Ishikawa (cell line): Measurements from ENCODE around the gene RPS6KA4.

Experiments
- CEBPB ChIP-seq: IDR thresholded peaks from 2 replicates; pipeline ENCODE4 v1.6.1; 2012
- CREB1 ChIP-seq: IDR thresholded peaks from 2 replicates; pipeline ENCODE4 v1.6.1; 2012; ENCODE audit warnings: low read depth
- EGR1 ChIP-seq: IDR thresholded peaks from 2 replicates; pipeline ENCODE4 v1.6.1; 2012
- EP300 ChIP-seq: IDR thresholded peaks from 2 replicates; pipeline ENCODE4 v1.6.1; 2012; ENCODE audit warnings: borderline replicate concordance
- NFIC ChIP-seq: IDR thresholded peaks from 2 replicates; pipeline ENCODE4 v1.6.1; 2012
- RAD21 ChIP-seq: IDR thresholded peaks from 2 replicates; pipeline ENCODE4 v1.6.1; 2012; ENCODE audit warnings: low read depth
- TAF1 ChIP-seq: IDR thresholded peaks from 2 replicates; pipeline ENCODE4 v1.6.1; 2012; ENCODE audit warnings: low read depth, mild to moderate bottlenecking
- TEAD4 ChIP-seq: IDR thresholded peaks from 2 replicates; pipeline ENCODE4 v1.6.1; 2012
- YY1 ChIP-seq: IDR thresholded peaks from 2 replicates; pipeline ENCODE4 v1.6.1; 2012; ENCODE audit warnings: low read depth
- ZBTB7A ChIP-seq: IDR thresholded peaks from 2 replicates; pipeline ENCODE4 v1.6.1; 2012; ENCODE audit warnings: low read depth
- TF ChIP-seq, protein P1 (sequence below): IDR thresholded peaks from 2 replicates; pipeline ENCODE4 v1.6.1; 2012
- TF ChIP-seq, protein P2 (sequence below): IDR thresholded peaks from 2 replicates; pipeline ENCODE4 v1.6.1; 2012; ENCODE audit warnings: low read depth, mild to moderate bottlenecking

DNA sequence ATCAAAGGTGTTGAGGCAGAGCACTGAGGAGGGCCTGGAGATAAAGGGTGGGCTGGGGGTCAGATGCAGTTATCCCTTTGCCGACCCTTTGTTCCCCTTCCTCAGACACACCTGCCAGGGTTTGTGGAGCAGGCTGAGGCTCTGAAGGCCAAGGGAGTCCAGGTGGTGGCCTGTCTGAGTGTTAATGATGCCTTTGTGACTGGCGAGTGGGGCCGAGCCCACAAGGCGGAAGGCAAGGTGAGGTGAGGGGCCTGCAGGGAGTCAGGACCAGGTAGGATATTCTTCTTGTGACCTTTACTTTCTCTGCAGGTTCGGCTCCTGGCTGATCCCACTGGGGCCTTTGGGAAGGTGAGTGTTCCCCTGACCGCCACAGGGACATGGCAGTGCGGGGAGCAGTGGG is 38.4 kb upstream of the RPS6KA4 start:
- no peak for TF ChIP-seq YY1
- no peak for TF ChIP-seq ZBTB7A
- TF ChIP-seq EGR1: no peak
- TF ChIP-seq TAF1: no peak
- TF ChIP-seq NFIC: no peak
- TF ChIP-seq CEBPB: no peak
- TF ChIP-seq, protein P1, sequence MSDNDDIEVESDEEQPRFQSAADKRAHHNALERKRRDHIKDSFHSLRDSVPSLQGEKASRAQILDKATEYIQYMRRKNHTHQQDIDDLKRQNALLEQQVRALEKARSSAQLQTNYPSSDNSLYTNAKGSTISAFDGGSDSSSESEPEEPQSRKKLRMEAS: no peak
- no peak for TF ChIP-seq TEAD4
- TF ChIP-seq, protein P2, sequence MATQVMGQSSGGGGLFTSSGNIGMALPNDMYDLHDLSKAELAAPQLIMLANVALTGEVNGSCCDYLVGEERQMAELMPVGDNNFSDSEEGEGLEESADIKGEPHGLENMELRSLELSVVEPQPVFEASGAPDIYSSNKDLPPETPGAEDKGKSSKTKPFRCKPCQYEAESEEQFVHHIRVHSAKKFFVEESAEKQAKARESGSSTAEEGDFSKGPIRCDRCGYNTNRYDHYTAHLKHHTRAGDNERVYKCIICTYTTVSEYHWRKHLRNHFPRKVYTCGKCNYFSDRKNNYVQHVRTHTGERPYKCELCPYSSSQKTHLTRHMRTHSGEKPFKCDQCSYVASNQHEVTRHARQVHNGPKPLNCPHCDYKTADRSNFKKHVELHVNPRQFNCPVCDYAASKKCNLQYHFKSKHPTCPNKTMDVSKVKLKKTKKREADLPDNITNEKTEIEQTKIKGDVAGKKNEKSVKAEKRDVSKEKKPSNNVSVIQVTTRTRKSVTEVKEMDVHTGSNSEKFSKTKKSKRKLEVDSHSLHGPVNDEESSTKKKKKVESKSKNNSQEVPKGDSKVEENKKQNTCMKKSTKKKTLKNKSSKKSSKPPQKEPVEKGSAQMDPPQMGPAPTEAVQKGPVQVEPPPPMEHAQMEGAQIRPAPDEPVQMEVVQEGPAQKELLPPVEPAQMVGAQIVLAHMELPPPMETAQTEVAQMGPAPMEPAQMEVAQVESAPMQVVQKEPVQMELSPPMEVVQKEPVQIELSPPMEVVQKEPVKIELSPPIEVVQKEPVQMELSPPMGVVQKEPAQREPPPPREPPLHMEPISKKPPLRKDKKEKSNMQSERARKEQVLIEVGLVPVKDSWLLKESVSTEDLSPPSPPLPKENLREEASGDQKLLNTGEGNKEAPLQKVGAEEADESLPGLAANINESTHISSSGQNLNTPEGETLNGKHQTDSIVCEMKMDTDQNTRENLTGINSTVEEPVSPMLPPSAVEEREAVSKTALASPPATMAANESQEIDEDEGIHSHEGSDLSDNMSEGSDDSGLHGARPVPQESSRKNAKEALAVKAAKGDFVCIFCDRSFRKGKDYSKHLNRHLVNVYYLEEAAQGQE: no peak
- no peak for TF ChIP-seq CREB1
- TF ChIP-seq EP300: no peak
- no peak for TF ChIP-seq RAD21
